Neural progenitor cell (in vitro differentiated cells): ENCODE results near the gene OMA1. TPM values are rescaled to one million over a fixed set of nuclear protein-coding genes. Genes with fewer than 3 reads are reported as not detected.

Source experiments
- DNase-seq: peaks from one replicate; pipeline ENCODE4 v3.0.0-alpha.2; 2016; ENCODE audit warnings: low spot score
- H2AFZ ChIP-seq: fragments of 200-600 bp; sonication (generic); replicated peaks from 2 replicates; pipeline ENCODE4 v1.6.1; 2016; ENCODE audit warnings: antibody characterized with exemption
- H3F3A ChIP-seq: fragments of 200-600 bp; sonication (generic); 2 replicates; pipeline ENCODE4 v1.6.1; 2016; ENCODE audit warnings: antibody characterized with exemption, low read depth
- H3K27ac ChIP-seq: fragments of 200-600 bp; sonication (generic); 2 replicates; pipeline ENCODE4 v1.5.1; 2016; ENCODE audit warnings: mild to moderate bottlenecking
- H3K27me3 ChIP-seq: fragments of 200-600 bp; sonication (generic); 2 replicates; pipeline ENCODE4 v1.6.1; 2016; ENCODE audit warnings: mild to moderate bottlenecking, moderate library complexity
- H3K36me3 ChIP-seq: fragments of 200-600 bp; sonication (generic); 2 replicates; pipeline ENCODE4 v1.5.1; 2016
- H3K4me1 ChIP-seq: fragments of 200-600 bp; sonication (generic); 2 replicates; pipeline ENCODE4 v1.6.1; 2016; ENCODE audit warnings: mixed run types
- H3K4me2 ChIP-seq: fragments of 200-600 bp; sonication (generic); 2 replicates; pipeline ENCODE4 v1.6.1; 2016
- H3K4me3 ChIP-seq: fragments of 200-600 bp; sonication (generic); 2 replicates; pipeline ENCODE4 v1.5.1; 2016
- H3K79me2 ChIP-seq: fragments of 200-600 bp; sonication (generic); 2 replicates; pipeline ENCODE4 v1.6.1; 2016; ENCODE audit warnings: low read depth
- H3K9ac ChIP-seq: fragments of 200-600 bp; sonication (generic); 2 replicates; pipeline ENCODE4 v1.6.1; 2016
- H3K9me3 ChIP-seq: fragments of 200-600 bp; sonication (generic); 2 replicates; pipeline ENCODE4 v1.5.1; 2016; ENCODE audit warnings: low read depth
- H4K20me1 ChIP-seq: fragments of 200-600 bp; sonication (generic); 2 replicates; pipeline ENCODE4 v1.6.1; 2016; ENCODE audit warnings: low read depth
- H3K27ac Mint-ChIP-seq: 3 replicates; pipeline ENCODE4 v1.8.0; 2021; ENCODE audit warnings: mixed read lengths
- H3K27me3 Mint-ChIP-seq: 2 replicates; pipeline ENCODE4 v1.8.0; 2022; ENCODE audit warnings: low read depth, mild to moderate bottlenecking, inconsistent platforms, moderate library complexity, mixed read lengths; ENCODE audit not compliant: insufficient read depth
- H3K36me3 Mint-ChIP-seq: 3 replicates; pipeline ENCODE4 v1.8.0; 2021; ENCODE audit warnings: mixed read lengths
- H3K4me1 Mint-ChIP-seq: 3 replicates; pipeline ENCODE4 v1.8.0; 2021; ENCODE audit warnings: mixed read lengths
- H3K4me3 Mint-ChIP-seq: 3 replicates; pipeline ENCODE4 v1.8.0; 2021; ENCODE audit warnings: mild to moderate bottlenecking, moderate library complexity, mixed read lengths
- H3K9me3 Mint-ChIP-seq: 3 replicates; pipeline ENCODE4 v1.8.0; 2020; ENCODE audit warnings: mixed read lengths
- EZH2 ChIP-seq: fragments of 200-600 bp; sonication (generic); IDR thresholded peaks from 2 replicates; pipeline ENCODE4 v1.6.1; 2017; ENCODE audit warnings: antibody characterized with exemption, mild to moderate bottlenecking, moderate library complexity
- EZH2phosphoT487 ChIP-seq: fragments of 200-600 bp; sonication (generic); IDR thresholded peaks from 2 replicates; pipeline ENCODE4 v1.6.1; 2017; ENCODE audit warnings: antibody characterized with exemption
- total RNA-seq: library from RNA; depleted of rRNA; stranded (reverse); fragments of >200 nt; gene quantifications from 2 replicates; pipeline ENCODE4 v1.2.3, GENCODE V29; 2015; ENCODE audit warnings: low replicate concordance
- TF ChIP-seq, protein P1 (sequence below): fragments of 200-600 bp; sonication (generic); IDR thresholded peaks from 2 replicates; pipeline ENCODE4 v1.5.1; 2017; ENCODE audit warnings: antibody characterized with exemption, mild to moderate bottlenecking

OMA1 gene
- total RNA-seq, 1 donor from 2014 or later, result 19.8 TPM

DNA sequence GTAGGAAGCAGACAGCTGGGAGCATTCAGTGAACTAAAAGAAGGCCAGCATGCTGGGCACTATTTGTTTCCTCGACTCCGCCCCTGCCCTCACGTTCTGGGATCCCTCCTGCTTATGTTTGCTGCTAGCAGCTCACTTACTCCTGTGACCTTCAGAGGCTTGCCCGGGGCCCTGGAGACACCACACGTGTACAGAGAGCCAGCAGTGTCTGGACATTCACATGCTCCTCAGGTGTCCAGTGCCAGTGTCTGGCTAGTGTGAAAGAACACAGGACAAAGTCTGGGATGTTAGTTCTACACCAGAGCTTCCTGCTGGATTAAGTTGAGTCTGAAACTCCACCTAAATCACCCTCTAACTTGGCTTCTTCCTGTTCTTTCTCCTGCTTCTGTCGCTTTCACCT lies 108.1 kb downstream of the OMA1 start:
- no peaks in the 10 kb centered on the region for H3F3A ChIP-seq
- no peaks in the 10 kb centered on the region for H3K9me3 ChIP-seq
- H3K36me3 ChIP-seq, result no peaks in the 10 kb centered on the region
- Mint-ChIP-seq H3K36me3 (no peaks in the 10 kb centered on the region), H3K27ac (no peak overlapping the region), H3K4me3 (no peak overlapping the region), H3K4me1 (peaks cover 22% of the 10 kb centered on the region), H3K27me3 (peaks cover 2% of the 10 kb centered on the region), H3K9me3 (no peaks in the 10 kb centered on the region)
- H4K20me1 ChIP-seq, result no peaks in the 10 kb centered on the region
- H2AFZ ChIP-seq, result no peak overlapping the region
- no peaks in the 10 kb centered on the region for H3K79me2 ChIP-seq
- H3K27me3 ChIP-seq, result no peaks in the 10 kb centered on the region
- TF ChIP-seq EZH2phosphoT487, result no peak
- TF ChIP-seq, protein P1, sequence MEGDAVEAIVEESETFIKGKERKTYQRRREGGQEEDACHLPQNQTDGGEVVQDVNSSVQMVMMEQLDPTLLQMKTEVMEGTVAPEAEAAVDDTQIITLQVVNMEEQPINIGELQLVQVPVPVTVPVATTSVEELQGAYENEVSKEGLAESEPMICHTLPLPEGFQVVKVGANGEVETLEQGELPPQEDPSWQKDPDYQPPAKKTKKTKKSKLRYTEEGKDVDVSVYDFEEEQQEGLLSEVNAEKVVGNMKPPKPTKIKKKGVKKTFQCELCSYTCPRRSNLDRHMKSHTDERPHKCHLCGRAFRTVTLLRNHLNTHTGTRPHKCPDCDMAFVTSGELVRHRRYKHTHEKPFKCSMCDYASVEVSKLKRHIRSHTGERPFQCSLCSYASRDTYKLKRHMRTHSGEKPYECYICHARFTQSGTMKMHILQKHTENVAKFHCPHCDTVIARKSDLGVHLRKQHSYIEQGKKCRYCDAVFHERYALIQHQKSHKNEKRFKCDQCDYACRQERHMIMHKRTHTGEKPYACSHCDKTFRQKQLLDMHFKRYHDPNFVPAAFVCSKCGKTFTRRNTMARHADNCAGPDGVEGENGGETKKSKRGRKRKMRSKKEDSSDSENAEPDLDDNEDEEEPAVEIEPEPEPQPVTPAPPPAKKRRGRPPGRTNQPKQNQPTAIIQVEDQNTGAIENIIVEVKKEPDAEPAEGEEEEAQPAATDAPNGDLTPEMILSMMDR, result no peak
- DNase-seq, result no peak
- peaks cover 9% of the 10 kb centered on the region for H3K4me1 ChIP-seq
- no peak overlapping the region for H3K4me2 ChIP-seq
- no peak overlapping the region for H3K27ac ChIP-seq
- no peak overlapping the region for H3K9ac ChIP-seq
- no peak overlapping the region for H3K4me3 ChIP-seq

DNA sequence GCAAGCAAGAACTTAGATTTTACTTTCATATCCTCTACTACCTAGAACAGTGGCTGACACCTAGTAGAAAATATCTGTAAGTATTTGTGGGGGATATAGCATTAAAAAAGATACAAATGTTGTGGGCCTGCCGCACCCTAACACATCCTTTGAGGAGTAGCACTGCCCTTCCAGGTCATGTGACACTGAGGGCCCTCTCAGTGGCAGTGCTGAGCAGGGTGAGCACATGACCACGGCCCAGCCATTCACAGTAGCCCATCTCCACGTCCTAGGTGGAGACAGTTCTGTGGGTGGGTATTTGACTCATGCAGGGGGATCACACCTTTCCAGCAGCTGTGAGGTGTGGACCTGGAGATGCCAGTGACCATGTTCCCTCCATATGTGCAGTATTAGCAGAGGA lies 108.9 kb downstream of the OMA1 start:
- Histone ChIP-seq H3K4me1 (peaks cover 16% of the 10 kb centered on the region), H3K79me2 (no peaks in the 10 kb centered on the region), H3K27me3 (no peaks in the 10 kb centered on the region), H2AFZ (peak overlapping the region; percentile 22), H3K36me3 (no peaks in the 10 kb centered on the region), H3K4me2 (no peak overlapping the region), H3F3A (no peaks in the 10 kb centered on the region), H4K20me1 (no peaks in the 10 kb centered on the region), H3K9ac (no peak overlapping the region), H3K9me3 (no peaks in the 10 kb centered on the region), H3K4me3 (no peak overlapping the region), H3K27ac (no peak overlapping the region)
- Mint-ChIP-seq H3K9me3 (no peaks in the 10 kb centered on the region), H3K36me3 (no peaks in the 10 kb centered on the region), H3K4me1 (peaks cover 22% of the 10 kb centered on the region), H3K27ac (no peak overlapping the region), H3K4me3 (no peak overlapping the region), H3K27me3 (peaks cover 2% of the 10 kb centered on the region)
- no peak for TF ChIP-seq EZH2phosphoT487
- TF ChIP-seq, protein P1, result no peak
- TF ChIP-seq EZH2, result no peak
- no peak for DNase-seq

DNA sequence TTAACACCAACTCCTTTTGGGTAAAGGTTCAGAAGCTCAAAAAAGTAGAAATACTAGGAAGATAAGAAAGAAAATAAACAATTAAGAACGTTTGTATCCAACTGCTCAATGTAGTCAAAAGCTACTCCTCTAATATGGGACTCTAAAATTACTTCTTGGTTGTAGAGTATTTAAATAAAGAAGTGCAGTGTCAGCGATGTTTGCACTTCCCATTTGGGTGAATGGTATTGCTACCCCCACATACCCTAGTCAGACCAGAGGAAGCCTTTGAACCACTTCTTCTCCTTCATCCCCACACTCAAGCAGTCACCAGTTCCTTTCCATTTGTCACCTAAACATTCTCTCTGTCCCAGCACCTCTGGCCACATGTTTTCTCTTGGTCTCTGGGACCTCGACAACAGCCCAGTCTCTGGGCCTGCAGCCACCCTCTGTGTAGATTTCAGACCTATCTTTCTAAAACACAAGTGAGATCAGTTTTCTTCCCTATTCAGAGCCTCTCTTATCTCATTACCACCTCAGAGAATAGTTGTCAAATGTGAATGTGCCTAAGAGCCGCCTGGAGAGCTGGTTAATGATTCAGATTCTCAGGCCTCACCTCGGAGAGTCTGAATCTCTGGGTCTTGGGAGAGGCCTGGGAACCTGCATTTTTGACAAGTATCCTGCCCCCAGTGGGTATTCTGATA lies 109.8 kb downstream of the OMA1 start:
- no peaks in the 10 kb centered on the region for H3K27me3 ChIP-seq
- H2AFZ ChIP-seq, result no peak overlapping the region
- H3K27ac Mint-ChIP-seq, result no peak overlapping the region
- no peaks in the 10 kb centered on the region for H3K9me3 ChIP-seq
- no peaks in the 10 kb centered on the region for H3K36me3 ChIP-seq
- H3K27ac ChIP-seq, result no peak overlapping the region
- H3K9ac ChIP-seq, result no peak overlapping the region
- no peak overlapping the region for H3K4me3 ChIP-seq
- no peaks in the 10 kb centered on the region for H3F3A ChIP-seq
- peaks cover 2% of the 10 kb centered on the region for H3K27me3 Mint-ChIP-seq
- H3K9me3 Mint-ChIP-seq, result no peaks in the 10 kb centered on the region
- no peaks in the 10 kb centered on the region for H4K20me1 ChIP-seq
- TF ChIP-seq, protein P1, result no peak
- TF ChIP-seq EZH2, result no peak
- no peak for TF ChIP-seq EZH2phosphoT487
- H3K79me2 ChIP-seq, result no peaks in the 10 kb centered on the region
- H3K4me2 ChIP-seq, result no peak overlapping the region
- DNase-seq, result no peak
- no peaks in the 10 kb centered on the region for H3K36me3 Mint-ChIP-seq
- H3K4me1 Mint-ChIP-seq, result peaks cover 14% of the 10 kb centered on the region
- peaks cover 23% of the 10 kb centered on the region for H3K4me1 ChIP-seq
- no peak overlapping the region for H3K4me3 Mint-ChIP-seq
